SJCRH30 (cell line): ENCODE measurements around the gene IRAG1. TPM values are rescaled to one million over a fixed set of nuclear protein-coding genes. Genes with fewer than 3 reads are reported as not detected.

Source experiments
- DNase-seq, 2 experiments: peaks; one replicate each; pipeline ENCODE4 v3.0.0-alpha.2; 2015 to 2020
- H3K27ac ChIP-seq: fragments of 250-450 bp; sonication (Bioruptor Pico); 2 replicates; pipeline ENCODE4 v1.5.1; 2020; ENCODE audit warnings: mild to moderate bottlenecking, moderate library complexity
- H3K27me3 ChIP-seq: fragments of 250-450 bp; sonication (Bioruptor Pico); 2 replicates; pipeline ENCODE4 v1.5.1; 2020; ENCODE audit warnings: mild to moderate bottlenecking, moderate library complexity
- H3K36me3 ChIP-seq: fragments of 250-450 bp; sonication (Bioruptor Pico); 2 replicates; pipeline ENCODE4 v1.5.1; 2020; ENCODE audit warnings: mild to moderate bottlenecking, moderate library complexity
- H3K4me1 ChIP-seq: fragments of 250-450 bp; sonication (Bioruptor Pico); 2 replicates; pipeline ENCODE4 v1.5.1; 2020; ENCODE audit warnings: mild to moderate bottlenecking, moderate library complexity
- H3K4me3 ChIP-seq: fragments of 250-450 bp; sonication (Bioruptor Pico); 2 replicates; pipeline ENCODE4 v1.5.1; 2020; ENCODE audit warnings: mild to moderate bottlenecking, moderate library complexity
- H3K9me3 ChIP-seq: fragments of 250-450 bp; sonication (Bioruptor Pico); replicated peaks from 2 replicates; pipeline ENCODE4 v1.5.1; 2020; ENCODE audit warnings: mild to moderate bottlenecking, moderate library complexity
- total RNA-seq: library from RNA; depleted of rRNA; stranded (reverse); fragments of >200 nt; shearing (Covaris generic); gene quantifications from 2 replicates; pipeline ENCODE4 v1.2.3, GENCODE V29; 2014

The IRAG1 gene
- total RNA-seq, 1 experiment from 2014 or later, result not detected

- Histone ChIP-seq H3K4me3 (no peak overlapping the region), H3K36me3 (no peaks in the 10 kb centered on the region), H3K27me3 (no peaks in the 10 kb centered on the region), H3K27ac (no peak overlapping the region), H3K4me1 (peaks cover 7% of the 10 kb centered on the region; the same call in 1 of the 2 replicates), H3K9me3 (0 out of 2 replicates have a peak, but pooled peaks cover 2% of the 10 kb centered on the region)
- no peak for DNase-seq
These were observed 26.7 kb downstream of the IRAG1 start for GRCh38 chr11:10666556-10667520.

- Histone ChIP-seq H3K27ac (no peak overlapping the region), H3K4me3 (no peak overlapping the region), H3K4me1 (peaks cover under 1% of the 10 kb centered on the region; the same call in 1 of the 2 replicates), H3K36me3 (no peaks in the 10 kb centered on the region), H3K27me3 (no peaks in the 10 kb centered on the region), H3K9me3 (0 out of 2 replicates have a peak, but pooled peaks cover 2% of the 10 kb centered on the region)
- no peak for DNase-seq
These were observed 29.1 kb downstream of the IRAG1 start for GRCh38 chr11:10664496-10664895.

- H3K36me3 ChIP-seq, result no peaks in the 10 kb centered on the region
- no peaks in the 10 kb centered on the region for H3K4me1 ChIP-seq
- no peak overlapping the region for H3K4me3 ChIP-seq
- DNase-seq, result no peak
- no peaks in the 10 kb centered on the region for H3K27me3 ChIP-seq
- 0 out of 2 replicates have a peak, but pooled peaks cover 2% of the 10 kb centered on the region for H3K9me3 ChIP-seq
- no peak overlapping the region for H3K27ac ChIP-seq
These were observed 29.6 kb downstream of the IRAG1 start for GRCh38 chr11:10663990-10664389.

- no peaks in the 10 kb centered on the region for H3K27me3 ChIP-seq
- no peak overlapping the region for H3K4me3 ChIP-seq
- H3K9me3 ChIP-seq, result 0 out of 2 replicates have a peak, but pooled peaks cover 2% of the 10 kb centered on the region
- DNase-seq, result no peak
- H3K27ac ChIP-seq, result no peak overlapping the region
- H3K36me3 ChIP-seq, result no peaks in the 10 kb centered on the region
- H3K4me1 ChIP-seq, result no peaks in the 10 kb centered on the region
These were observed 30.2 kb downstream of the IRAG1 start for GRCh38 chr11:10663365-10663764.

GRCh38 chr11:10660323-10660722 is 33.2 kb downstream of the IRAG1 start:
- Histone ChIP-seq H3K4me3 (no peak overlapping the region), H3K9me3 (0 out of 2 replicates have a peak, but pooled peaks cover 2% of the 10 kb centered on the region), H3K4me1 (no peaks in the 10 kb centered on the region), H3K36me3 (no peaks in the 10 kb centered on the region), H3K27ac (no peak overlapping the region), H3K27me3 (no peaks in the 10 kb centered on the region)
- DNase-seq, result no peak

GRCh38 chr11:10659339-10660216 is 34.0 kb downstream of the IRAG1 start:
- Histone ChIP-seq H3K4me3 (no peak overlapping the region), H3K9me3 (0 out of 2 replicates have a peak, but pooled peaks cover 2% of the 10 kb centered on the region), H3K27ac (no peak overlapping the region), H3K27me3 (no peaks in the 10 kb centered on the region), H3K4me1 (no peaks in the 10 kb centered on the region), H3K36me3 (no peaks in the 10 kb centered on the region)
- DNase-seq, result no peak

GRCh38 chr11:10658621-10659338 is 34.8 kb downstream of the IRAG1 start:
- H3K36me3 ChIP-seq, result no peaks in the 10 kb centered on the region
- no peaks in the 10 kb centered on the region for H3K27me3 ChIP-seq
- DNase-seq, result no peak
- H3K27ac ChIP-seq, result no peak overlapping the region
- no peak overlapping the region for H3K4me3 ChIP-seq
- 0 out of 2 replicates have a peak, but pooled peaks cover 2% of the 10 kb centered on the region for H3K9me3 ChIP-seq
- H3K4me1 ChIP-seq, result no peaks in the 10 kb centered on the region

GRCh38 chr11:10657308-10658271 is 36.0 kb downstream of the IRAG1 start:
- Histone ChIP-seq H3K4me3 (no peak overlapping the region), H3K27ac (no peak overlapping the region), H3K9me3 (no peaks in the 10 kb centered on the region), H3K27me3 (no peaks in the 10 kb centered on the region), H3K36me3 (no peaks in the 10 kb centered on the region), H3K4me1 (no peaks in the 10 kb centered on the region)
- no peak for DNase-seq

- H3K36me3 ChIP-seq, result no peaks in the 10 kb centered on the region
- H3K9me3 ChIP-seq, result no peaks in the 10 kb centered on the region
- H3K27ac ChIP-seq, result no peak overlapping the region
- DNase-seq, result no peak
- H3K27me3 ChIP-seq, result peaks cover under 1% of the 10 kb centered on the region; the same call in 1 of the 2 replicates
- H3K4me3 ChIP-seq, result no peak overlapping the region
- H3K4me1 ChIP-seq, result peaks cover 11% of the 10 kb centered on the region; the same call in 1 of the 2 replicates
These were observed 37.5 kb downstream of the IRAG1 start for GRCh38 chr11:10655943-10656576.

- Histone ChIP-seq H3K4me1 (peaks cover 12% of the 10 kb centered on the region; the same call in 1 of the 2 replicates), H3K9me3 (no peaks in the 10 kb centered on the region), H3K4me3 (no peak overlapping the region), H3K27ac (no peak overlapping the region), H3K27me3 (peaks cover 5% of the 10 kb centered on the region; the same call in 1 of the 2 replicates), H3K36me3 (no peaks in the 10 kb centered on the region)
- no peak for DNase-seq
These were observed 38.3 kb downstream of the IRAG1 start for GRCh38 chr11:10655227-10655626.

GRCh38 chr11:10654811-10655150 is 38.8 kb downstream of the IRAG1 start:
- Histone ChIP-seq H3K27ac (no peak overlapping the region), H3K36me3 (no peaks in the 10 kb centered on the region), H3K27me3 (peaks cover 5% of the 10 kb centered on the region; the same call in 1 of the 2 replicates), H3K4me1 (peaks cover 12% of the 10 kb centered on the region; the same call in 1 of the 2 replicates), H3K4me3 (no peak overlapping the region), H3K9me3 (no peaks in the 10 kb centered on the region)
- DNase-seq, result no peak

GRCh38 chr11:10653946-10654810 is 39.4 kb downstream of the IRAG1 start:
- no peaks in the 10 kb centered on the region for H3K36me3 ChIP-seq
- H3K4me3 ChIP-seq, result no peak overlapping the region
- peaks cover 5% of the 10 kb centered on the region; the same call in 1 of the 2 replicates for H3K27me3 ChIP-seq
- no peaks in the 10 kb centered on the region for H3K9me3 ChIP-seq
- no peak overlapping the region for H3K27ac ChIP-seq
- peaks cover 12% of the 10 kb centered on the region; the same call in 1 of the 2 replicates for H3K4me1 ChIP-seq
- DNase-seq, result peak; percentile 38 to 82
